Measurements from ENCODE around the gene TBK1. TPM values are rescaled to one million over a fixed set of nuclear protein-coding genes. Genes with fewer than 3 reads are reported as not detected.

TBK1 gene
- polyA plus RNA-seq, 3 donors = 14.3 to 24.7 (median 15.5) TPM

DNA sequence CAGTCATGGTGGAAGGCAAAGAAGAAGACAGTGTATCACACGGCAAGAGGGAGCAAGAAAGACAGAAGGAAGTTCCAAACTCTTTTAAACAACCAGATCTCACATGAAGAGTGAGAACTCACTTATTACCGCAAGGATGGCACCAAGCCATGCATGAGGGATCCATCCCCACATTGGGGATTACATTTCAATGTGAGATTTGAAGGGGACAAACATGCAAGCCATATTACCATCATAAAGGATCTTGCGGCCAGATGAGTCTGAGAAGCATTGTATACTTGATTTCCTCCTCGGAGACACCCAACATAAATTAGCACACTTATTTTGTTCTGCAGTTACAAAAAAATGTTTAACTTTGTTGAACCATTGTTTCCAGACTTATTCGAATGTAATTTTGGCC, 66.5 kb downstream of the TBK1 start:
- Histone ChIP-seq H3K36me3 (replicated peaks in 1 of 2; ENCODE audit: control insufficient read depth in 1 of 2, insufficient read depth in 2 of 2, low read length in 2 of 2) (no peaks in the 10 kb centered on the region), H3K4me1 (ENCODE audit: control insufficient read depth in 1 of 2, insufficient read depth in 2 of 2, low read length in 2 of 2) (peaks cover 0 to 5% of the 10 kb centered on the region in 2 donors), H3K9ac (ENCODE audit: insufficient read depth, low read length, poor library complexity, severe bottlenecking) (no peak overlapping the region), H2AFZ (ENCODE audit: insufficient read depth, low read depth, low read length, poor library complexity, severe bottlenecking) (no peak overlapping the region), H3K4me2 (replicated peaks; ENCODE audit: extremely low read depth, low read length, poor library complexity, severe bottlenecking) (no peak overlapping the region), H3K27ac (ENCODE audit: low read depth in 1 of 2, low read length in 2 of 2) (no peak overlapping the region), H4K20me1 (ENCODE audit: insufficient read depth, low read length) (no peaks in the 10 kb centered on the region), H3K4me3 (replicated peaks in 1 of 3; ENCODE audit: low read depth in 2 of 3, low read length in 3 of 3) (no peak overlapping the region), H3K9me3 (replicated peaks in 1 of 2; ENCODE audit: control insufficient read depth in 1 of 2, insufficient read depth in 1 of 2, low read length in 2 of 2) (no peaks in the 10 kb centered on the region), H3K79me2 (ENCODE audit: insufficient read depth, low read length) (no peaks in the 10 kb centered on the region), H3K27me3 (ENCODE audit: control insufficient read depth in 2 of 2, insufficient read depth in 2 of 2, low read length in 2 of 2) (no peaks in the 10 kb centered on the region)
- WGBS (ENCODE audit: insufficient coverage) = 100% methylated on average over 2 of the region's 5 CpGs
- Mint-ChIP-seq H3K27me3 (ENCODE audit: low read depth in 3 of 3) (peaks cover 2 to 4% (median 3%) of the 10 kb centered on the region in 3 donors), H3K36me3 (no peaks in the 10 kb centered on the region), H3K4me1 (peaks cover 12% of the 10 kb centered on the region), H3K4me3 (no peak overlapping the region), H3K27ac (no peak overlapping the region), H3K9me3 (peaks cover 0 to 2% (median 0%) of the 10 kb centered on the region in 7 donors)
- intact Hi-C loops (cut with micrococcal nuclease) = no loop called here
- TF ChIP-seq, protein P1, sequence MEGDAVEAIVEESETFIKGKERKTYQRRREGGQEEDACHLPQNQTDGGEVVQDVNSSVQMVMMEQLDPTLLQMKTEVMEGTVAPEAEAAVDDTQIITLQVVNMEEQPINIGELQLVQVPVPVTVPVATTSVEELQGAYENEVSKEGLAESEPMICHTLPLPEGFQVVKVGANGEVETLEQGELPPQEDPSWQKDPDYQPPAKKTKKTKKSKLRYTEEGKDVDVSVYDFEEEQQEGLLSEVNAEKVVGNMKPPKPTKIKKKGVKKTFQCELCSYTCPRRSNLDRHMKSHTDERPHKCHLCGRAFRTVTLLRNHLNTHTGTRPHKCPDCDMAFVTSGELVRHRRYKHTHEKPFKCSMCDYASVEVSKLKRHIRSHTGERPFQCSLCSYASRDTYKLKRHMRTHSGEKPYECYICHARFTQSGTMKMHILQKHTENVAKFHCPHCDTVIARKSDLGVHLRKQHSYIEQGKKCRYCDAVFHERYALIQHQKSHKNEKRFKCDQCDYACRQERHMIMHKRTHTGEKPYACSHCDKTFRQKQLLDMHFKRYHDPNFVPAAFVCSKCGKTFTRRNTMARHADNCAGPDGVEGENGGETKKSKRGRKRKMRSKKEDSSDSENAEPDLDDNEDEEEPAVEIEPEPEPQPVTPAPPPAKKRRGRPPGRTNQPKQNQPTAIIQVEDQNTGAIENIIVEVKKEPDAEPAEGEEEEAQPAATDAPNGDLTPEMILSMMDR (IDR thresholded peaks at IDR 0.05) = no peak
- no peak for DNase-seq

DNA sequence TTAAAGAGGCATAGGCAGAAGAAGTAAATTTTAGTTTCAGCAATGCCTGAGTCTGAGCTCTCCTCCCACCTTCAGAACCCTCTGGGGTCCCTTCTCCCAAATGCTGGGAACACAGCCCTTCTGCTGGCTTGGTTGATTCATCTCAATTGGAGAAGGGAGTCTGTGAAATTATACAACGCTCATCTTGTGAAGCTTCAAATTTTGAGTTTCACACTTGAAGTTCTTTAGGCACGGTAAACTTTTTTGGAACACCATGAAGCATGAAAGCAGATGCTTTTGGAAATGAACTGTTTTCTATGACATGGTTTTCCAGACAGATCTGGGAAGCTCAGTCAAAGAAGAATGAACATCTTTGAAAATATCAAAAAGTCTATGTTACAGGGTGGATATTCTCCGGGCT, 69.9 kb downstream of the TBK1 start:
- Histone ChIP-seq H3K27ac (ENCODE audit: low read depth in 1 of 2, low read length in 2 of 2) (no peak overlapping the region), H3K4me2 (replicated peaks; ENCODE audit: extremely low read depth, low read length, poor library complexity, severe bottlenecking) (no peak overlapping the region), H2AFZ (ENCODE audit: insufficient read depth, low read depth, low read length, poor library complexity, severe bottlenecking) (no peak overlapping the region), H4K20me1 (ENCODE audit: insufficient read depth, low read length) (no peaks in the 10 kb centered on the region), H3K79me2 (ENCODE audit: insufficient read depth, low read length) (no peaks in the 10 kb centered on the region), H3K4me3 (replicated peaks in 1 of 3; ENCODE audit: low read depth in 2 of 3, low read length in 3 of 3) (no peak overlapping the region), H3K4me1 (ENCODE audit: control insufficient read depth in 1 of 2, insufficient read depth in 2 of 2, low read length in 2 of 2) (peaks cover 0 to 5% of the 10 kb centered on the region in 2 donors), H3K9ac (ENCODE audit: insufficient read depth, low read length, poor library complexity, severe bottlenecking) (no peak overlapping the region), H3K9me3 (replicated peaks in 1 of 2; ENCODE audit: control insufficient read depth in 1 of 2, insufficient read depth in 1 of 2, low read length in 2 of 2) (no peaks in the 10 kb centered on the region), H3K36me3 (replicated peaks in 1 of 2; ENCODE audit: control insufficient read depth in 1 of 2, insufficient read depth in 2 of 2, low read length in 2 of 2) (no peaks in the 10 kb centered on the region), H3K27me3 (ENCODE audit: control insufficient read depth in 2 of 2, insufficient read depth in 2 of 2, low read length in 2 of 2) (no peaks in the 10 kb centered on the region)
- Mint-ChIP-seq H3K4me1 (peaks cover 12% of the 10 kb centered on the region), H3K9me3 (peaks cover 0 to 2% (median 0%) of the 10 kb centered on the region in 7 donors), H3K27ac (peak overlapping the region in 1 of 7 donors; percentile 11), H3K27me3 (ENCODE audit: low read depth in 3 of 3) (peaks cover 0 to 7% (median 3%) of the 10 kb centered on the region in 3 donors), H3K4me3 (no peak overlapping the region), H3K36me3 (no peaks in the 10 kb centered on the region)
- TF ChIP-seq, protein P1 (IDR thresholded peaks at IDR 0.05) = no peak
- no peak for DNase-seq
- intact Hi-C loops (cut with micrococcal nuclease) = no loop called here
- WGBS (ENCODE audit: insufficient coverage) = 82% methylated on average over 1 of the region's 3 CpGs

All from CD14-positive monocyte (primary cell).